IMR-90 (cell line): Measurements from ENCODE around the gene NPY4R. TPM values are rescaled to one million over a fixed set of nuclear protein-coding genes. Genes with fewer than 3 reads are reported as not detected.
"Not testable (repeated sequence)": the region's sequence is repeated elsewhere in the genome, so short reads cannot be mapped to it uniquely, and the experiment has no call there.

Experiments used
- ATAC-seq: fragments of 200-7000 bp; cut with Tn5 transposase; 2 replicates; pipeline ENCODE4 v1.9.1; 2020; ENCODE audit warnings: low read depth, mild to moderate bottlenecking, moderate library complexity
- BruUV-seq: library from RNA; stranded (reverse); fragments of 400-500 nt; replicated peaks from 2 replicates; lab custom pipeline; 2021; lab: Mats Ljungman, UMichigan
- CTCF ChIA-PET: fragments of 300-600 bp; formaldehyde crosslinking; extraction: SDS; loops from one replicate; lab custom pipeline; 2021; ENCODE audit warnings: antibody characterized with exemption; lab: Yijun Ruan, JAX
- POLR2A ChIA-PET: fragments of 300-600 bp; sonication (Branson Sonifier 250); formaldehyde crosslinking; loops from one replicate; lab custom pipeline; 2022; ENCODE audit warnings: antibody characterized with exemption; ENCODE audit not compliant: unreplicated experiment; lab: Charles Lee
- DNase-seq: peaks from one replicate; pipeline ENCODE4 v3.0.0; 2013
- H2AFZ ChIP-seq: replicated peaks from 2 replicates; pipeline ENCODE3; 2013; ENCODE audit warnings: low read length, mild to moderate bottlenecking; ENCODE audit not compliant: poor library complexity
- H2AK5ac ChIP-seq: 2 replicates; pipeline ENCODE4 v1.6.1; 2013; ENCODE audit warnings: low read depth, low read length, inconsistent platforms
- H2AK9ac ChIP-seq: replicated peaks from 2 replicates; pipeline ENCODE3; 2013; ENCODE audit warnings: mild to moderate bottlenecking, low read depth, low read length, moderate library complexity; ENCODE audit not compliant: poor library complexity
- H2BK120ac ChIP-seq: 2 replicates; pipeline ENCODE4 v1.6.1; 2013; ENCODE audit warnings: low read depth, low read length, inconsistent platforms
- H2BK15ac ChIP-seq: 3 replicates; pipeline ENCODE4 v1.6.1; 2013; ENCODE audit warnings: low read depth, low read length, inconsistent platforms
- H2BK20ac ChIP-seq: 2 replicates; pipeline ENCODE4 v1.6.1; 2013; ENCODE audit warnings: low read depth, mild to moderate bottlenecking, inconsistent platforms, low read length, moderate library complexity
- H2BK5ac ChIP-seq: 2 replicates; pipeline ENCODE4 v1.6.1; 2013; ENCODE audit warnings: mild to moderate bottlenecking, low read depth, low read length, inconsistent platforms; ENCODE audit not compliant: poor library complexity, severe bottlenecking
- H3K14ac ChIP-seq: replicated peaks from 2 replicates; pipeline ENCODE4 v1.6.1; 2013; ENCODE audit warnings: low read depth, low read length, inconsistent platforms
- H3K18ac ChIP-seq: 2 replicates; pipeline ENCODE4 v1.6.1; 2013; ENCODE audit warnings: low read depth, low read length, control low read depth
- H3K23ac ChIP-seq: 2 replicates; pipeline ENCODE4 v1.6.1; 2013; ENCODE audit warnings: low read depth, low read length, inconsistent platforms
- H3K27ac ChIP-seq: 2 replicates; pipeline ENCODE4 v1.5.1; 2013; ENCODE audit warnings: mild to moderate bottlenecking, control low read depth, low read length; ENCODE audit not compliant: insufficient read depth
- H3K27me3 ChIP-seq: 2 replicates; pipeline ENCODE4 v1.6.1; 2013; ENCODE audit warnings: low read length; ENCODE audit not compliant: control insufficient read depth, insufficient read depth
- H3K36me3 ChIP-seq: 2 replicates; pipeline ENCODE4 v1.6.1; 2013; ENCODE audit warnings: low read length, mixed read lengths; ENCODE audit not compliant: control insufficient read depth, insufficient read depth
- H3K4ac ChIP-seq: 2 replicates; pipeline ENCODE4 v1.6.1; 2013; ENCODE audit warnings: low read depth, low read length, inconsistent platforms
- H3K4me1 ChIP-seq: 2 replicates; pipeline ENCODE4 v1.6.1; 2013; ENCODE audit warnings: low read length, mixed read lengths; ENCODE audit not compliant: control insufficient read depth, insufficient read depth
- H3K4me2 ChIP-seq: 2 replicates; pipeline ENCODE4 v1.6.1; 2013; ENCODE audit warnings: low read depth, mild to moderate bottlenecking, control low read depth, low read length, moderate library complexity
- H3K4me3 ChIP-seq: 2 replicates; pipeline ENCODE4 v1.5.1; 2013; ENCODE audit warnings: low read depth, mild to moderate bottlenecking, control low read depth, low read length, moderate library complexity; ENCODE audit not compliant: insufficient read depth
- H3K56ac ChIP-seq: 2 replicates; pipeline ENCODE4 v1.6.1; 2013; ENCODE audit warnings: low read length, inconsistent platforms; ENCODE audit not compliant: insufficient read depth; ENCODE audit errors: extremely low read depth
- H3K79me1 ChIP-seq, 2 experiments: 2 replicates each; pipeline ENCODE4 v1.6.1; 2013; ENCODE audit warnings: low read length in 2 of 2, inconsistent platforms in 1 of 2, low read depth in 1 of 2
- H3K9ac ChIP-seq: 2 replicates; pipeline ENCODE4 v1.6.1; 2013; ENCODE audit warnings: low read depth, low read length, control low read depth
- H3K9me1 ChIP-seq: 2 replicates; pipeline ENCODE4 v1.6.1; 2013; ENCODE audit warnings: low read length, inconsistent platforms; ENCODE audit not compliant: insufficient read depth
- H3K9me3 ChIP-seq: 2 replicates; pipeline ENCODE4 v1.6.1; 2013; ENCODE audit warnings: low read length; ENCODE audit not compliant: control insufficient read depth, insufficient read depth
- H4K20me1 ChIP-seq: 2 replicates; pipeline ENCODE4 v1.6.1; 2013; ENCODE audit warnings: low read length, inconsistent platforms; ENCODE audit not compliant: insufficient read depth
- H4K5ac ChIP-seq: 2 replicates; pipeline ENCODE4 v1.6.1; 2013; ENCODE audit warnings: mild to moderate bottlenecking, low read depth, low read length, control low read depth
- H4K8ac ChIP-seq, 2 experiments: 2 replicates each; pipeline ENCODE4 v1.6.1; 2013; ENCODE audit warnings: low read depth in 2 of 2, low read length in 2 of 2, control low read depth in 1 of 2, inconsistent platforms in 1 of 2
- H4K91ac ChIP-seq: 2 replicates; pipeline ENCODE4 v1.6.1; 2013; ENCODE audit warnings: low read depth, low read length, inconsistent platforms; ENCODE audit not compliant: insufficient read depth
- WGBS, 2 experiments: methylation state at CpG; one replicate each; pipeline versions ENCODE4 v1.1.5 to v1.1.7; 2013; ENCODE audit warnings: missing lambda C conversion rate in 2 of 2; ENCODE audit not compliant: insufficient read length in 1 of 2; ENCODE audit errors: extremely low coverage in 2 of 2; 5-methylcytosine and 5-hydroxymethylcytosine counted together
- dilution Hi-C: fragments of 300-500 bp; cut with HindIII; formaldehyde crosslinking; loops from one replicate; pipeline ENCODE4 v1.14.3; 2018; ENCODE audit warnings: low sequenced_read_pairs; ENCODE audit not compliant: unreplicated experiment
- in situ Hi-C: fragments of 300-500 bp; cut with MboI; formaldehyde crosslinking; loops from 3 replicates; pipeline ENCODE4 v1.14.3; 2019; ENCODE audit warnings: low sequenced_read_pairs, inconsistent platforms, mixed read lengths
- intact Hi-C: fragments of 100-400 bp; cut with micrococcal nuclease; formaldehyde crosslinking; loops from 2 replicates; pipeline ENCODE4 v1.10.0; 2022
- polyA plus RNA-seq, 3 experiments: library from polyadenylated mRNA; depleted of rRNA; stranded (reverse); fragments of >200 nt; gene quantifications; 2 replicates each; pipeline ENCODE4 v1.2.3, GENCODE V29; 2012; ENCODE audit warnings: low replicate concordance in 1 of 3
- total RNA-seq: library from RNA; depleted of rRNA; stranded (reverse); fragments of >200 nt; gene quantifications from 2 replicates; pipeline ENCODE4 v1.2.3, GENCODE V29; 2012

NPY4R gene
- total and polyA plus RNA-seq, 2 of the 4 experiments (the other 2 are of a cell fraction), result 0.56 to 1.1 TPM

- H3K4me1 ChIP-seq, H3K56ac ChIP-seq, H3K23ac ChIP-seq, H2BK15ac ChIP-seq, H2BK20ac ChIP-seq, H2AFZ ChIP-seq, H2BK120ac ChIP-seq, H3K14ac ChIP-seq, H3K27ac ChIP-seq, H4K91ac ChIP-seq, H2AK5ac ChIP-seq, intact Hi-C loops, H3K36me3 ChIP-seq, H4K8ac ChIP-seq, in situ Hi-C loops, H2AK9ac ChIP-seq, BruUV-seq, dilution Hi-C loops, DNase-seq, H3K79me1 ChIP-seq, H4K20me1 ChIP-seq, POLR2A ChIA-PET, CTCF ChIA-PET, H2BK5ac ChIP-seq, H3K9me1 ChIP-seq, H3K27me3 ChIP-seq, H3K18ac ChIP-seq, H3K4ac ChIP-seq, H3K4me2 ChIP-seq, H4K5ac ChIP-seq, H3K9ac ChIP-seq, H3K4me3 ChIP-seq, H3K9me3 ChIP-seq: not testable (repeated sequence)
- peak; percentile 24 for ATAC-seq
- WGBS, 2 experiments, result no CpG with 5 or more reads among the region's 2 CpGs
These were observed 9.8 kb downstream of the NPY4R start for GRCh38 chr10:46455992-46456391.

GRCh38 chr10:46451365-46451764, 14.4 kb downstream of the NPY4R start:
- POLR2A ChIA-PET, H3K9me3 ChIP-seq, H2BK15ac ChIP-seq, H2BK20ac ChIP-seq, H3K27me3 ChIP-seq, H2AK9ac ChIP-seq, H4K5ac ChIP-seq, H3K9ac ChIP-seq, in situ Hi-C loops, H3K4me3 ChIP-seq, H4K20me1 ChIP-seq, ATAC-seq, H3K27ac ChIP-seq, DNase-seq, BruUV-seq, H3K18ac ChIP-seq, H3K4me1 ChIP-seq, H4K8ac ChIP-seq, H3K79me1 ChIP-seq, H3K56ac ChIP-seq, H4K91ac ChIP-seq, H3K4ac ChIP-seq, H2AK5ac ChIP-seq, dilution Hi-C loops, H3K36me3 ChIP-seq, CTCF ChIA-PET, H2BK120ac ChIP-seq, H2BK5ac ChIP-seq, H3K4me2 ChIP-seq, H2AFZ ChIP-seq, H3K14ac ChIP-seq, H3K23ac ChIP-seq, intact Hi-C loops, H3K9me1 ChIP-seq: not testable (repeated sequence)
- no CpG with 5 or more reads among the region's 1 CpG for WGBS, 2 experiments
